Tibial nerve (tissue), 4 donors: ENCODE measurements around the gene NEB.

Source experiments
- EP300 ChIP-seq, 2 donors: sonication (generic); formaldehyde crosslinking; IDR thresholded peaks; one replicate each; pipeline ENCODE4 v1.6.1; 2017; ENCODE audit warnings: antibody characterized with exemption in 2 of 2, mild to moderate bottlenecking in 1 of 2
- POLR2A ChIP-seq, 2 donors: fragments of 450-650 bp; IDR thresholded peaks; one replicate each; pipeline ENCODE4 v1.6.1; 2017; ENCODE audit warnings: antibody characterized with exemption in 2 of 2, mild to moderate bottlenecking in 2 of 2, moderate library complexity in 2 of 2
- TF ChIP-seq, protein P1 (sequence below), 5 experiments: fragments of 200-600 bp in 3 of 5; fragments of 450-650 bp in 2 of 5; sonication (generic) in 3 of 5; IDR thresholded peaks; one replicate each; pipeline ENCODE4 v1.5.1; 2016 to 2019; ENCODE audit warnings: antibody characterized with exemption in 5 of 5, mild to moderate bottlenecking in 3 of 5, moderate library complexity in 2 of 5

DNA sequence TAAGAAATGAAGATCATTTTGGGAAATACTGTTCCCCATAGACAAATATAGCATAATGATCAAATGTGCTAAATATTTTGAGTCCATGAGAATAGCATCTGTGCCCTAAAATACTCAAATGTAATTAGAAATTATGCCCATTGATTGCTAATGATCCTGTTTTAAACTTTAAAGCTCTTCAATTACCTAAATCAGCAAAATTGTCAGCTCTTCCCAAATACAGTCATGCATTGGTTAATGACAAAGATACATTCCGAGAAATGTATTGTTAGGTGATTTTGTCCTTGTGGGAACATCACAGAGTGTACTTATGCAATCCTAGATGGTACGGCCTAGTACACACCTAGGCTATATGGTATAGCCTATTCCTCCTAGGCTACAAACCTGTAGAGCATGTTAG lies 89.7 kb downstream of the NEB start:
- TF ChIP-seq, protein P1, sequence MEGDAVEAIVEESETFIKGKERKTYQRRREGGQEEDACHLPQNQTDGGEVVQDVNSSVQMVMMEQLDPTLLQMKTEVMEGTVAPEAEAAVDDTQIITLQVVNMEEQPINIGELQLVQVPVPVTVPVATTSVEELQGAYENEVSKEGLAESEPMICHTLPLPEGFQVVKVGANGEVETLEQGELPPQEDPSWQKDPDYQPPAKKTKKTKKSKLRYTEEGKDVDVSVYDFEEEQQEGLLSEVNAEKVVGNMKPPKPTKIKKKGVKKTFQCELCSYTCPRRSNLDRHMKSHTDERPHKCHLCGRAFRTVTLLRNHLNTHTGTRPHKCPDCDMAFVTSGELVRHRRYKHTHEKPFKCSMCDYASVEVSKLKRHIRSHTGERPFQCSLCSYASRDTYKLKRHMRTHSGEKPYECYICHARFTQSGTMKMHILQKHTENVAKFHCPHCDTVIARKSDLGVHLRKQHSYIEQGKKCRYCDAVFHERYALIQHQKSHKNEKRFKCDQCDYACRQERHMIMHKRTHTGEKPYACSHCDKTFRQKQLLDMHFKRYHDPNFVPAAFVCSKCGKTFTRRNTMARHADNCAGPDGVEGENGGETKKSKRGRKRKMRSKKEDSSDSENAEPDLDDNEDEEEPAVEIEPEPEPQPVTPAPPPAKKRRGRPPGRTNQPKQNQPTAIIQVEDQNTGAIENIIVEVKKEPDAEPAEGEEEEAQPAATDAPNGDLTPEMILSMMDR (IDR thresholded peaks at IDR 0.05), result no peak
- TF ChIP-seq POLR2A (IDR thresholded peaks at IDR 0.05) (no peak), EP300 (IDR thresholded peaks at IDR 0.05) (no peak)
